GM12865 (cell line): Measurements from ENCODE around the gene GAB2.

ENCODE experiments used
- DNase-seq: peaks from one replicate; pipeline ENCODE4 v3.0.0; 2010; ENCODE audit warnings: low read depth
- H3K4me3 ChIP-seq: 2 replicates; pipeline ENCODE4 v1.5.1; 2011; ENCODE audit warnings: mild to moderate bottlenecking, low read depth, low read length, control low read depth
- CTCF ChIP-seq: IDR thresholded peaks from 2 replicates; pipeline ENCODE4 v1.5.1; 2011; ENCODE audit warnings: low read length, control low read depth, low read depth, inconsistent platforms; ENCODE audit not compliant: insufficient read depth; ENCODE audit errors: missing control alignments

Gene GAB2

DNA sequence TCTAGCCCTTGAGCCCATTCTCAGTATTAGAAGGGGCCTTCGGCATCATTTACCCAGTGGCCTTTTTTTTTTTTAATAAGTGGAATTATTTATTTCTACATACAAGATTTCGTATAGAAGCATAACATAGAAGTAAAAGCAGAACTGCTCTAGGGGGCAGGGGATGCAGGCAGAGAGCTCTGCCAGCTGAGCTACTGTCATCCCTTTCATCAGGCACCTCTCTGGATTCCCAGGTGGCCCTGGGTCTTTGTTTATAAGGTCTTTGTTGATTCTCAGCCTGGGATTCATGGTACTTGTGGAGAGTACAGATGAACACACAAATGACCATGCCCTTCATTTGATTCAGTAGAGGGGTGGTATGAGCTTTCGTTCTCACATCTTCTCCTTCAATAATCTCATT, 66.4 kb downstream of the GAB2 start:
- TF ChIP-seq CTCF = no peak
- H3K4me3 ChIP-seq = no peak overlapping the region
- DNase-seq = no peak

GRCh38 chr11:78350646-78351165, 66.9 kb downstream of the GAB2 start:
- no peak overlapping the region for H3K4me3 ChIP-seq
- TF ChIP-seq CTCF = no peak
- DNase-seq = no peak

GRCh38 chr11:78350091-78350645, 67.5 kb downstream of the GAB2 start:
- H3K4me3 ChIP-seq = no peak overlapping the region; the same call in 1 of the 2 replicates
- TF ChIP-seq CTCF = no peak
- no peak for DNase-seq

DNA sequence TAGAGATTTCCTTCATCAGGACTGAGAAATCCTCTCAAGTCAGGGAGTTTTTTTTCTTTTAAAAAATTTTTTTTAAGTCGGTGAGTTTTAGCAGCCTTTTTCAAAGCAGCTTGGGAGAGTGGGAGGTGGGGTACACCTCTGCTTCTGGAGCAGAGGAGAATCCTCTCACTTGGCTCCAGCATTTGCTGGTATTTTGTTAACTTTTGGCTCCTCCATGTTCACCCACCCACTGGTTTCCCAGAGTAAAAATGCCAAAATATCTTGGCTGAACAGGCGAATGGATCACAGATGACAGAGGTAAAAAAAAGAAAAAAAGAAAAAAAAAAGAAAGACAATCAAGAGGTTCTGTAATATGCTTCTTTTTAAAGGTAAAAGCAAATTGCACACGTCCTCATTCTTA, 68.0 kb downstream of the GAB2 start:
- DNase-seq = no peak
- H3K4me3 ChIP-seq = no peak overlapping the region
- TF ChIP-seq CTCF = no peak

- no peak for DNase-seq
- no peak overlapping the region for H3K4me3 ChIP-seq
- TF ChIP-seq CTCF = no peak
Measured at GRCh38 chr11:78349114-78349513, 68.5 kb downstream of the GAB2 start.

GRCh38 chr11:78347956-78348355, 69.7 kb downstream of the GAB2 start:
- DNase-seq = no peak
- H3K4me3 ChIP-seq = no peak overlapping the region
- TF ChIP-seq CTCF = no peak

DNA sequence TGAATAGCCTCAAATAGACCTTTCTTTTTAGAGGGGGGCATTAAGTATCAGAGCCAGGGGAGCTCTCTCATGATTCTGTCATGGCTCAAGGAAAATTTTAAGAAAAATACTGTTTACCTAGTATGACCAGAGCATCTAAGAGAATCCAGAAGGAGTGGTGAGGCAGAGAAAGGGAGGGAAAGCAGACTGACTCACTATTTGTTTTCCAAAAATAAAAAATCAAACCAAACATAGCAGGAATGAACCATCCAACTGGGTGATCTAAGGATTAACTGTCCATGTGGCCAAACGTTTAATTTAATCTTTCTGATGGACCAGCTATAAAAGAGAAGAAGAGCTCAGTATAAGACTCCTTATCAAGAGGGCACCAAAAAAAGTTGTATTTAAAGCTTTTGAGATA, 70.8 kb downstream of the GAB2 start:
- no peak overlapping the region for H3K4me3 ChIP-seq
- no peak for TF ChIP-seq CTCF
- DNase-seq = no peak
